SK-N-SH (cell line): ENCODE results near the gene GPR161. TPM values are rescaled to one million over a fixed set of nuclear protein-coding genes. Genes with fewer than 3 reads are reported as not detected.

Source experiments
- CTCF ChIA-PET: fragments of 300-600, 350-600 bp; formaldehyde crosslinking; extraction: SDS; loops from one replicate; lab custom pipeline; 2021; lab: Yijun Ruan, JAX
- POLR2A ChIA-PET: fragments of 350-600 bp; sonication (Branson Sonifier 250); formaldehyde crosslinking; extraction: SDS; loops from one replicate; lab custom pipeline; 2020; ENCODE audit warnings: antibody characterized with exemption, inconsistent platforms; lab: Yijun Ruan, JAX
- DNase-seq: peaks from one replicate; pipeline ENCODE4 v3.0.0; 2012
- H2AFZ ChIP-seq: fragments of 200-600 bp; sonication (generic); 2 replicates; pipeline ENCODE4 v1.8.1; 2016; ENCODE audit warnings: antibody characterized with exemption, mild to moderate bottlenecking, low read depth
- H3F3A ChIP-seq: fragments of 200-600 bp; sonication (generic); replicated peaks from 2 replicates; pipeline ENCODE3; 2016; ENCODE audit warnings: antibody characterized with exemption, mild to moderate bottlenecking; ENCODE audit not compliant: insufficient read depth
- H3K27ac ChIP-seq, 2 experiments: fragments of 200-500 bp in 1 of 2; fragments of 200-600 bp in 1 of 2; sonication (Bioruptor generic) in 1 of 2; sonication (generic), shearing (Covaris generic) in 1 of 2; 2 replicates each; pipeline versions ENCODE4 v1.5.1 to v1.6.1; 2014 to 2016; ENCODE audit warnings: low read depth in 2 of 2, inconsistent platforms in 1 of 2, low read length in 1 of 2, mild to moderate bottlenecking in 1 of 2, mixed read lengths in 1 of 2
- H3K27me3 ChIP-seq: fragments of 200-600 bp; sonication (generic), shearing (Covaris generic); 2 replicates; pipeline ENCODE4 v1.6.1; 2016; ENCODE audit warnings: mixed run types; ENCODE audit not compliant: insufficient read depth
- H3K36me3 ChIP-seq, 2 experiments: fragments of 200-500 bp in 1 of 2; fragments of 200-600 bp in 1 of 2; sonication (Bioruptor generic) in 1 of 2; sonication (generic) in 1 of 2; replicated peaks in 1 of 2; 2 replicates each; pipeline versions ENCODE3 to v1.5.1; 2014 to 2016; ENCODE audit warnings: low read length in 1 of 2, mild to moderate bottlenecking in 1 of 2; ENCODE audit not compliant: insufficient read depth in 2 of 2, control insufficient read depth in 1 of 2
- H3K4me1 ChIP-seq, 2 experiments: fragments of 200-500 bp in 1 of 2; fragments of 200-600 bp in 1 of 2; sonication (Bioruptor generic) in 1 of 2; sonication (generic), shearing (Covaris generic) in 1 of 2; 2 replicates each; pipeline versions ENCODE4 v1.5.1 to v1.6.1; 2014 to 2016; ENCODE audit warnings: low read depth in 1 of 2, low read length in 1 of 2, mixed run types in 1 of 2; ENCODE audit not compliant: insufficient read depth in 2 of 2, control insufficient read depth in 1 of 2
- H3K4me2 ChIP-seq: fragments of 200-600 bp; sonication (generic), shearing (Covaris generic); 2 replicates; pipeline ENCODE4 v1.6.1; 2017; ENCODE audit warnings: mixed run types
- H3K4me3 ChIP-seq, 2 experiments: fragments of 200-500 bp in 1 of 2; fragments of 200-600 bp in 1 of 2; sonication (Bioruptor generic) in 1 of 2; sonication (generic), shearing (Covaris generic) in 1 of 2; 2 replicates each; pipeline versions ENCODE4 v1.5.1 to v1.8.1; 2014 to 2016; ENCODE audit warnings: low read depth in 2 of 2, inconsistent platforms in 1 of 2, low read length in 1 of 2, mild to moderate bottlenecking in 1 of 2, mixed read lengths in 1 of 2, moderate library complexity in 1 of 2
- H3K79me2 ChIP-seq: fragments of 200-600 bp; sonication (generic); 2 replicates; pipeline ENCODE4 v1.8.1; 2017; ENCODE audit warnings: mild to moderate bottlenecking; ENCODE audit not compliant: insufficient read depth
- H3K9ac ChIP-seq: fragments of 200-600 bp; sonication (generic); 2 replicates; pipeline ENCODE4 v1.6.1; 2017; ENCODE audit warnings: mixed run types
- H3K9me2 ChIP-seq: fragments of 200-600 bp; sonication (generic); 2 replicates; pipeline ENCODE4 v1.6.1; 2017; ENCODE audit warnings: mixed run types
- H3K9me3 ChIP-seq: fragments of 200-600 bp; sonication (generic); 2 replicates; pipeline ENCODE4 v1.6.1; 2017; ENCODE audit warnings: mixed run types, mild to moderate bottlenecking, moderate library complexity
- H4K20me1 ChIP-seq: fragments of 200-600 bp; sonication (generic); 2 replicates; pipeline ENCODE4 v1.6.1; 2017; ENCODE audit warnings: mild to moderate bottlenecking, mixed run types; ENCODE audit not compliant: insufficient read depth
- FOSL2 ChIP-seq: IDR thresholded peaks from 2 replicates; pipeline ENCODE4 v1.4.0; 2012; ENCODE audit warnings: low read depth, mild to moderate bottlenecking, moderate library complexity, borderline replicate concordance
- MAX ChIP-seq: IDR thresholded peaks from 2 replicates; pipeline ENCODE4 v1.4.0; 2012; ENCODE audit warnings: low read depth
- MEF2A ChIP-seq: IDR thresholded peaks from 2 replicates; pipeline ENCODE4 v1.4.0; 2012; ENCODE audit warnings: low read depth, borderline replicate concordance
- MXI1 ChIP-seq: IDR thresholded peaks from 2 replicates; pipeline ENCODE4 v1.6.1; 2012; ENCODE audit warnings: mild to moderate bottlenecking, low read depth, low read length, improper control_type of control experiment
- NFIC ChIP-seq: IDR thresholded peaks from 2 replicates; pipeline ENCODE4 v1.4.0; 2012; ENCODE audit warnings: borderline replicate concordance
- NRF1 ChIP-seq: IDR thresholded peaks from 2 replicates; pipeline ENCODE4 v1.6.1; 2012; ENCODE audit warnings: low read depth, mild to moderate bottlenecking, low read length
- POLR2AphosphoS5 ChIP-seq: IDR thresholded peaks from 2 replicates; pipeline ENCODE4 v1.6.1; 2012; ENCODE audit warnings: low read depth, low read length
- RAD21 ChIP-seq: IDR thresholded peaks from 2 replicates; pipeline ENCODE4 v1.6.1; 2012; ENCODE audit warnings: mild to moderate bottlenecking, low read length
- RXRA ChIP-seq: IDR thresholded peaks from 2 replicates; pipeline ENCODE4 v1.4.0; 2012; ENCODE audit warnings: low read depth, mild to moderate bottlenecking, borderline replicate concordance
- SMC3 ChIP-seq: IDR thresholded peaks from 2 replicates; pipeline ENCODE4 v1.6.1; 2012; ENCODE audit warnings: low read depth, low read length, improper control_type of control experiment
- USF1 ChIP-seq: IDR thresholded peaks from 2 replicates; pipeline ENCODE4 v1.4.0; 2012; ENCODE audit warnings: low read depth, borderline replicate concordance
- USF2 ChIP-seq: fragments of 150-350 bp; IDR thresholded peaks from 2 replicates; pipeline ENCODE4 v1.6.1; 2017; ENCODE audit warnings: antibody characterized with exemption, low read length, low read depth, borderline replicate concordance
- WGBS: methylation state at CpG from one replicate; pipeline ENCODE4 v1.1.6; 2017; ENCODE audit warnings: low lambda C conversion rate; 5-methylcytosine and 5-hydroxymethylcytosine counted together
- polyA plus RNA-seq, 3 experiments: library from polyadenylated mRNA; depleted of rRNA; stranded (reverse); fragments of >200 nt; gene quantifications; 2 replicates each; pipeline ENCODE4 v1.2.3, GENCODE V29; 2012
- TF ChIP-seq, protein P1 (sequence below): fragments of 200-600 bp; sonication (generic); IDR thresholded peaks from 2 replicates; pipeline ENCODE4 v1.6.1; 2017; ENCODE audit warnings: antibody characterized with exemption, mild to moderate bottlenecking, moderate library complexity

The GPR161 gene
- polyA plus RNA-seq, 1 of the 3 experiments (the other 2 are of a cell fraction) = 20.1 TPM

- Histone ChIP-seq H3K4me3 (no peak overlapping the region; a peak in 1 of 4 replicates), H3K9ac (no peak overlapping the region), H3K4me1 (peaks cover 7 to 9% of the 10 kb centered on the region in 2 experiments; a peak in 3 of 4 replicates), H3K36me3 (peaks cover 12 to 51% of the 10 kb centered on the region in 2 experiments), H3K9me3 (no peaks in the 10 kb centered on the region), H3F3A (peaks cover 33% of the 10 kb centered on the region), H3K79me2 (no peaks in the 10 kb centered on the region), H3K27ac (peak overlapping the region in 1 of 2 experiments; percentile 24; a peak in 3 of 4 replicates), H3K27me3 (no peaks in the 10 kb centered on the region), H3K4me2 (no peak overlapping the region), H3K9me2 (no peaks in the 10 kb centered on the region), H4K20me1 (no peaks in the 10 kb centered on the region), H2AFZ (no peak overlapping the region)
- POLR2A ChIA-PET = interaction anchor here (0.5 kb wide), 1 partner anchor 33 kb away, joined by 4 read pairs; no protein-coding TSS in a partner anchor
- TF ChIP-seq MXI1 (no peak), USF1 (no peak), SMC3 (peak; percentile 80), NFIC (no peak), RAD21 (peak; percentile 86)
- TF ChIP-seq, protein P1, sequence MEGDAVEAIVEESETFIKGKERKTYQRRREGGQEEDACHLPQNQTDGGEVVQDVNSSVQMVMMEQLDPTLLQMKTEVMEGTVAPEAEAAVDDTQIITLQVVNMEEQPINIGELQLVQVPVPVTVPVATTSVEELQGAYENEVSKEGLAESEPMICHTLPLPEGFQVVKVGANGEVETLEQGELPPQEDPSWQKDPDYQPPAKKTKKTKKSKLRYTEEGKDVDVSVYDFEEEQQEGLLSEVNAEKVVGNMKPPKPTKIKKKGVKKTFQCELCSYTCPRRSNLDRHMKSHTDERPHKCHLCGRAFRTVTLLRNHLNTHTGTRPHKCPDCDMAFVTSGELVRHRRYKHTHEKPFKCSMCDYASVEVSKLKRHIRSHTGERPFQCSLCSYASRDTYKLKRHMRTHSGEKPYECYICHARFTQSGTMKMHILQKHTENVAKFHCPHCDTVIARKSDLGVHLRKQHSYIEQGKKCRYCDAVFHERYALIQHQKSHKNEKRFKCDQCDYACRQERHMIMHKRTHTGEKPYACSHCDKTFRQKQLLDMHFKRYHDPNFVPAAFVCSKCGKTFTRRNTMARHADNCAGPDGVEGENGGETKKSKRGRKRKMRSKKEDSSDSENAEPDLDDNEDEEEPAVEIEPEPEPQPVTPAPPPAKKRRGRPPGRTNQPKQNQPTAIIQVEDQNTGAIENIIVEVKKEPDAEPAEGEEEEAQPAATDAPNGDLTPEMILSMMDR = peak; percentile 83
- WGBS = 46% methylated on average over 8 of the region's 8 CpGs
- CTCF ChIA-PET = interaction anchor here (0.5 to 8.3 kb wide), 55 partner anchors 11 to 527 kb away, joined by 3 to 86 read pairs (median 4); partner anchors contain the start of genes GPR161, MPC2, MPZL1 and TBX19
- DNase-seq = peak; percentile 75
Observed at GRCh38 chr1:168082008-168082876, 54.5 kb downstream of the GPR161 start.

DNA sequence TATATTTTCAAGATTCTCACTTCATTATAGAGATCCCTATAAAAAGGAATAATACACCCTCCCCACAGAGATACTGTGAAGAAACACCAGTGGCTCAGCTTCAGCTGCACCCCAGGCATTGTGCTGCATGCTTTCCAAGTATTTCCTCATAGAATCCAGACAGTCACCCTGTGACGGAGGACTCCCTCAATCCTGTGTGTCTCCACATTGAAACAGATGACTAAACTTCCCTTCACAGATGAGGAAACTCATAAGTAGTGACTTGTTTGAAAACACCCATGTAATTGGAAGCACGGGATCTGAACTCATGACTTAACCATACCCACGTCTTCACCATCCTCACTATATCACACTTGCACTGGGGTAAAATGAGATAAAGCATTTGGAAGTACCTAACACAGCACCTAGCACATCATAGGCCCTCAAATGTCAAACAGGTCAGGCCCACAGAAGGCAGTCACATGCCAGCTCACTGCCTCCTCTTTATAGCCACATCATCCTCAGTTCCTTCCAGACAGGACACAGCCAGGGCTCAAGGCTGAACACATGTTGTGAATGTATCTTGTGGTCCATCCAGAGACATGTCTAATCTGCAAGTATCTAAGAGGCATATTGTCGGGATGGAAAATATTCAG is 55.2 kb downstream of the GPR161 start:
- WGBS = 86% methylated on average over 4 of the region's 4 CpGs
- Histone ChIP-seq H2AFZ (no peak overlapping the region), H3K9ac (no peak overlapping the region), H3K4me1 (peaks cover 7 to 9% of the 10 kb centered on the region in 2 experiments; a peak in 3 of 4 replicates), H3K27me3 (no peaks in the 10 kb centered on the region), H3K4me2 (no peak overlapping the region), H3K79me2 (no peaks in the 10 kb centered on the region), H3K4me3 (no peak overlapping the region), H3K9me2 (no peaks in the 10 kb centered on the region), H3K36me3 (peaks cover 20 to 54% of the 10 kb centered on the region in 2 experiments), H3F3A (peaks cover 33% of the 10 kb centered on the region), H4K20me1 (no peaks in the 10 kb centered on the region), H3K27ac (peak overlapping the region in 1 of 2 experiments; percentile 24; a peak in 2 of 4 replicates), H3K9me3 (no peaks in the 10 kb centered on the region)
- CTCF ChIA-PET = interaction anchor here (0.5 to 8.3 kb wide), 44 partner anchors 12 to 526 kb away, joined by 3 to 86 read pairs (median 4); partner anchors contain the start of genes GPR161, MPZL1 and TBX19
- POLR2A ChIA-PET = no interaction called here
- TF ChIP-seq RXRA = no peak
- no peak for TF ChIP-seq MEF2A
- no peak for TF ChIP-seq USF2
- TF ChIP-seq MAX = no peak
- no peak for TF ChIP-seq FOSL2
- TF ChIP-seq RAD21 = no peak
- no peak; the same call in 1 of the 2 replicates for TF ChIP-seq POLR2AphosphoS5
- no peak for TF ChIP-seq NRF1
- no peak for DNase-seq
